Activated naive CD4-positive, alpha-beta T cell treated with anti-CD3 and anti-CD28 coated beads, Interleukin-2, amount 50 U/mL, for 24 hours (primary cell): Measurements from ENCODE around the gene CA11.
"Not testable (repeated sequence)": the region's sequence is repeated elsewhere in the genome, so short reads cannot be mapped to it uniquely, and the experiment has no call there.

Experiments used
- H3K27ac Mint-ChIP-seq: one replicate; pipeline ENCODE4 v1.8.0; 2021; ENCODE audit warnings: mild to moderate bottlenecking, mixed read lengths
- H3K27me3 Mint-ChIP-seq: one replicate; pipeline ENCODE4 v1.8.0; 2021; ENCODE audit warnings: mixed read lengths
- H3K36me3 Mint-ChIP-seq: one replicate; pipeline ENCODE4 v1.8.0; 2021; ENCODE audit warnings: mixed read lengths
- H3K4me1 Mint-ChIP-seq: one replicate; pipeline ENCODE4 v1.8.0; 2021; ENCODE audit warnings: mixed read lengths
- H3K4me3 Mint-ChIP-seq: one replicate; pipeline ENCODE4 v1.8.0; 2021; ENCODE audit warnings: mild to moderate bottlenecking, mixed read lengths
- H3K9me3 Mint-ChIP-seq: one replicate; pipeline ENCODE4 v1.8.0; 2021; ENCODE audit warnings: mixed read lengths

Gene CA11

GRCh38 chr19:48637449-48637947, 8.5 kb downstream of the CA11 start:
- H3K4me3 Mint-ChIP-seq, result peak overlapping the region; percentile 98
- no peaks in the 10 kb centered on the region for H3K9me3 Mint-ChIP-seq
- H3K36me3 Mint-ChIP-seq, result no peaks in the 10 kb centered on the region
- no peaks in the 10 kb centered on the region for H3K27me3 Mint-ChIP-seq
- H3K4me1 Mint-ChIP-seq, result peaks cover 43% of the 10 kb centered on the region
- H3K27ac Mint-ChIP-seq, result peak overlapping the region; percentile 100

DNA sequence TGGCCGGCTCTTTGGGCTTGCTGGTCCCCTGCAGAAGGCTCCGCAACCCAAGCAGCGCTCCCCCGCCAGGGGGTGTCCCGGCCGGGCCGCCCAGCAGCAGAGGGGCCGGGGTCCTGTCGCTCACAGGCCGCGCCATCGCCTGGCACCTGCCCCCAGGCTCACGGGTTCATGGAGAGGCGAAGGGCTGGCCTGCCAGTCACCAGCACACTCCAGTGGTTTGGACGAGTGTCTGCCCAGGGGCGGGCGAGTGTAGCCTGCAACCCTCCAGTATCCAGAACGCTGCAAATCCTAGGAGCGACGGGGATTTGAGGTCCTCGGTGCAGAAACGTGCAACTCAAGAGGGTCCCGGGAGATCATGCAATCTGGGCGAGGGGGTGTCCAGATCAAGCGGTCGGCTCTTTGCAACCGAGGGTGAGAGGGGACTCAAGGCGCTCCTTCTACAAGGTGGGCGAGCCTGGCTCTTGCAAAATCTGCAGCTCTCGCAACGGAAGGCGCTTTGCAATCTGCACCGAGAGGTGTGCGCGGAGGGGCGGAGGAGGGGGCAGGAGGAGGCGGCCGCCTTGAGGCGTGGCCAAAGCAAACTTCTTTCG, 9.0 kb downstream of the CA11 start, which contains the start of gene DBP:
DBP (minus strand) TSS at position 521 of the 590 bp plus-strand sequence; CDS start at position 136, 385 bp downstream.
- Mint-ChIP-seq H3K9me3 (no peaks in the 10 kb centered on the region), H3K4me1 (peaks cover 46% of the 10 kb centered on the region), H3K27ac (peak within 1 kb of the TSS; percentile 100), H3K27me3 (no peaks in the 10 kb centered on the region), H3K4me3 (peak within 1 kb of the TSS; percentile 98), H3K36me3 (no peaks in the 10 kb centered on the region)

DNA sequence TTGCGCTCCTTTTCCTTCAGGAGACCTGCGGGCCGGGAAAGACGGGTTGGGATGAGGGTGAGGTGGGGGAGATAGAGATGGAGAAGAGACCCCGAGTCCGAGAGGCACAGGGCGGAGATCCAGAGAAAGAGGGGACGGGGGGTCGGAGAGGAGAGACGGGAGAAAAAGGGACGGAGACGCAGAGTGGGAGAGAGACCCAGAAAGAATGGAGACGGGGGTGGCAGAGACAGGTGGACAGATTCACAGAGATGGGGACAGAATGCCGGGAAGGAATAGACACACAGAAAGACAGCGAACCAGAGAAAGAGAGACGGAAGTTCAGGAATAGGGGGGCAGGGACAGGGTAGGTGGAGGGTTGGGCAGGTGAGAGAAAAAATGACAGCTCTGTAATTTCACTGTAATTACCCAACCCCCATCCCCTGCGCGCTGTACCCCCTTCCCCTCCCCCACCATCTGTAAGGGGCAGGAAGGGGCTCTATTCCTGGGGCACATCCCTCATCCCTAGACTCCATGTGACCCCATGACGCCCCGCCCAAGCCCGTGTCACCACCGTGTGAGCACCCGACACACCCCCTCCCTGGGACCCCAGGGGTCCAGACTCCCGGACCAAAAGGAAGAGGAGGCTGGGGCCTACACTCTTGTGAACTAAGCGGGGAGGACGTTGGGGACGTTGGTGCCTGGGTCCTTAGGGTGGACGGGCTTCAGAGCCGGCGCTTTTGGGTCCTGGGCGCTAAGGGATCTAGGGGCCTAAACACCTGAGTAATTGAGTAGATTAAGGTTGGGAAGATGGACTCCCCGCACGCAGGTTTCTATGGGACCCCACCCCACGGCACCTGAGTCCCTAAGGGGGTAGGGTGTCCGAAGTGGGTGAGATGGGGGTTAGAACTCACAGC, 9.8 kb downstream of the CA11 start:
- H3K9me3 Mint-ChIP-seq, result no peaks in the 10 kb centered on the region
- H3K4me1 Mint-ChIP-seq, result peaks cover 49% of the 10 kb centered on the region
- peak overlapping the region; percentile 98 for H3K4me3 Mint-ChIP-seq
- no peaks in the 10 kb centered on the region for H3K27me3 Mint-ChIP-seq
- peak overlapping the region; percentile 97 for H3K27ac Mint-ChIP-seq
- H3K36me3 Mint-ChIP-seq, result no peaks in the 10 kb centered on the region

GRCh38 chr19:48635263-48635965, 10.6 kb downstream of the CA11 start:
- Mint-ChIP-seq H3K4me1 (peaks cover 49% of the 10 kb centered on the region), H3K9me3 (no peaks in the 10 kb centered on the region), H3K4me3 (peak overlapping the region; percentile 84), H3K36me3 (no peaks in the 10 kb centered on the region), H3K27me3 (no peaks in the 10 kb centered on the region), H3K27ac (peak overlapping the region; percentile 82)

DNA sequence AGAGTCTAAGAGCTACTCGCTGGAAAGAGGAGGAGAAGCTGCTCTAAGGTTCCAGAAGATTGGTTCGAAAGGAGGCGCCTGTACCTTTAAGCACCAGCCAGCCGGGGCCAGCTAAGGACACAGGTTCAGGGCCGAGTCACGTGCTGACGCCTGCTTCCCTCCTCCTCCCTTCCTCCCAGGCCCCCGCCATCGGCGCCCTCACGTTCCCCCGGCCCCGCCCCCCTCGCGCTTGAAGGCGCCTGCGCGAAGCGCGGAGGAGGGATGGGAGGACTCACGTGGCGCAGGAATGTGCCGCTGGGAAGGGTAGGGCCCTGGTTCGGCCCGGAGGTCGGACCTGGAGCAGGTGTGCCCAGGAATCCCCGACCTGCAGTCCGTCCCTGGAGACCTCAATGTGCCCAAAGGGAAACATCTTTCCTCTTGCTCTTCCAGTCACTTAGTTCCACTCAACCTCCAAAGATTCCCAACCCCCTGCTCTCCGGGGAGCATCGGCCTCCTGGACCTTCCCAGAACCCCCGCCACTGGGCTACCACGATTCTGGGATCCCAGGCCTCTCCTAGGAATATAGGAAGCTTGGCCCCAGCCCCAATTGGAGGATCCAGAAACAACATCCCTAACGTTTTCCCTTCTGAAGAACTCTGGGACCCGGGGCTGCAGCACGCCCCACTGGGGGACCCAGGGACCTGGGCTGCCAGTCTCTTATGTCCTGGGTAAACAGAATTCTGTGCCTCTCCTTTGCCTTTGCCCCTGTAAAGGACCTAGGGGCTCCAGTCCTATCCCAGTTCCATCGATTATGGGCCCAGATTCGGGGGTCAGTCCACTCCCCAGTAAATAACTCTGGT, 11.3 kb downstream of the CA11 start:
- H3K36me3 Mint-ChIP-seq, result no peaks in the 10 kb centered on the region
- H3K9me3 Mint-ChIP-seq, result no peaks in the 10 kb centered on the region
- H3K4me3 Mint-ChIP-seq, result peak overlapping the region; percentile 84
- H3K27ac Mint-ChIP-seq, result peak overlapping the region; percentile 82
- H3K4me1 Mint-ChIP-seq, result peaks cover 49% of the 10 kb centered on the region
- no peaks in the 10 kb centered on the region for H3K27me3 Mint-ChIP-seq

DNA sequence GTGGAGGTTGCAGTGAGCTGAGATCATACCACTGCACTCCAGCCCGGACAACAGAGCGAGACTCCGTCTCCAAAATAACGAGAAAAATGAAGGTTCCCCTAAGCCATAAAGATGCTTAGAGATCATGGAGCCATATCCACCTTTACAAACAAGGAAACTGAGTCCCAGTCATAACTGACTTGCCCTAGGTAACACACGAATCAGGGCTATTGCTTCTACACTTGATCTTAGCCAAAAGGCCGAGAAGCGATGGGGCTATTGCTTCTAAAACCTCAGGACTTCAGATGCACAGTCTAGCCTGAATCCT, 12.0 kb downstream of the CA11 start:
- Mint-ChIP-seq H3K9me3 (no peaks in the 10 kb centered on the region), H3K27me3 (no peaks in the 10 kb centered on the region), H3K4me3 (peak overlapping the region; percentile 84), H3K4me1 (peaks cover 45% of the 10 kb centered on the region), H3K36me3 (no peaks in the 10 kb centered on the region), H3K27ac (peak overlapping the region; percentile 82)

DNA sequence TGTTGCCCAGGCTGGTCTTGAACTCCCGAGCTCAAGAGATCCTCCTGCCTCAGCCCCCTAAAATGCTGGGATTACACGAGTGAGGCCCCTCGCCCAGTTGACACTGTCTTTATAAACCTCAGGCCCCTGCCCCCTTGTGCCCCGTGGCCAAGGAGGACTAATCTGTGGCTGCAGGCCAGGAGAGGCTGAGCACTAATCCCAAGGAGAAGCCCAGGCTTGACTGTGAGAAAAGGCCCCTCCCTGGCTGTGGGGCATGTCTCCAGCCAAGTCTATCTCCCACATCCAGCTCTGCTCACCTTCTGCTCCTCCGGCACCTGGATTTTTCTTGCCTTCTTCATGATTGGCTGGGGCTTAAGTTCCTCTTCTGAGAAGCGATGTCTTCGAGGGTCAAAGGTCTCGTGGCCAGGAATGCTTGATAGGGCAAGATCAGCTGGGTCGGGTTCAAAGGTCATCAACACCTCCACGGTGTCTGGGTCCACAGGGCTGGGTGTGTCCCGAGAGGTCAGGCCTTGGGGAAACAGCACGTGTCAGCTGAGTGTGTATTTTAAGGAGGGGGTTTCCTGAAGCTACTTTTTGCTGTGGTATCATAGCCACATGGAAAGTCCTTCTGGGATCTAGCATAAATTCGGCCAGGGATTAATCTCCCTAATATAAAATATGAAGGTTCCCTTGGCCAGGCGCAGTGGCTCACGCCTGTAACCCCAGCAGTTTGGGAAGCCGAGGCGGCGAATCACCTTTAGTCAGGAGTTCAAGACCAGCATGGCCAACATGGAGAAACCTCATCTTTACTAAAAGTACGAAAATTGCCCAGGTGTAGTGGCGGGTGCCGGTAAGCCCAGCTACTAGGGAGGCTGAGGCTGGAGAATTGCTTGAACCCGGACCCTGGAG, 12.6 kb downstream of the CA11 start:
- Mint-ChIP-seq H3K9me3 (no peaks in the 10 kb centered on the region), H3K4me1 (peaks cover 39% of the 10 kb centered on the region), H3K27ac (peak overlapping the region; percentile 82), H3K36me3 (peaks cover 3% of the 10 kb centered on the region), H3K4me3 (no peak overlapping the region), H3K27me3 (no peaks in the 10 kb centered on the region)

- H3K4me3 Mint-ChIP-seq, result no peak overlapping the region
- peaks cover 3% of the 10 kb centered on the region for H3K36me3 Mint-ChIP-seq
- no peak overlapping the region for H3K27ac Mint-ChIP-seq
- H3K27me3 Mint-ChIP-seq, result no peaks in the 10 kb centered on the region
- H3K9me3 Mint-ChIP-seq, result no peaks in the 10 kb centered on the region
- H3K4me1 Mint-ChIP-seq, result peaks cover 36% of the 10 kb centered on the region
Observed at GRCh38 chr19:48632692-48633147, 13.3 kb downstream of the CA11 start.

DNA sequence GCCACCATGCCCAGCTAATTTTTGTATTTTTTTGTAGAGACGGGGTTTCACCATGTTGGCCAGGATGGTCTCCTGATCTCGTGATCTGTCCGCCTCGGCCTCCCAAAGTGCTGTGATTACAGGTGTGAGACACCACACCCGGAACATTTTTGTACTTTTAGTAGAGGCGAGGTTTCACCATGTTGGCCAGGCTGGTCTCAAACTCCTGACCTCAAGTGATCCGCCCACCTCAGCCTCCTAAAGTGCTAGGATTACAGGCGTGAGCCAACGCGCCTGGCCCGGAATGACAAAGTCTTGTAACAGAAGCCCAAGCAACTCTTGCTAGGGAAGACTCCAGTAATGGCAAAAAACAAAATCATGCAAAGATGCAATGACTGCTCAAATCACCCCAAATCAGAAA, 13.7 kb downstream of the CA11 start:
- H3K27me3 Mint-ChIP-seq, H3K9me3 Mint-ChIP-seq, H3K27ac Mint-ChIP-seq, H3K36me3 Mint-ChIP-seq, H3K4me3 Mint-ChIP-seq: not testable (repeated sequence)
- peaks cover 36% of the 10 kb centered on the region for H3K4me1 Mint-ChIP-seq

DNA sequence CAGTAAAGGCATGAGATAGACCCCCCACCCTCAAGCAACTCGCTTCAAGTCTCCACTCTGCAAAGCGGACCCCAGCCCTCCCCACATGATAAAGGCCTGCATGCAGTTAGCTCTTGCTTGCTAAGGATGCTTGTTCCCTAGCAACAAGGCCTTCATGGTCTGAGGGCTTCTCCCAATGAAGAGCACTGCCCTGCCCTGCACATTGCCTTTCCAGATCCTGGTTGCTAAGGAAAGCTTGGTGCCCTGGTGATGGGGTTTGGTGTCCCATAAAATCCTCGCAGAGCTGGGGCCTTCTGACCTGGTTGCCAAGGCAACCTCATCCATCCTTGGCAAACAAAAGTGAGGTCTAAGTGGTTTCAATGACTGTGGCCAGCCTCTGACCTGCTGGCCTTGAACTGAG, 14.8 kb downstream of the CA11 start:
- Mint-ChIP-seq H3K27ac (no peak overlapping the region), H3K36me3 (peaks cover 3% of the 10 kb centered on the region), H3K4me3 (no peak overlapping the region), H3K4me1 (peaks cover 40% of the 10 kb centered on the region), H3K9me3 (no peaks in the 10 kb centered on the region), H3K27me3 (no peaks in the 10 kb centered on the region)

DNA sequence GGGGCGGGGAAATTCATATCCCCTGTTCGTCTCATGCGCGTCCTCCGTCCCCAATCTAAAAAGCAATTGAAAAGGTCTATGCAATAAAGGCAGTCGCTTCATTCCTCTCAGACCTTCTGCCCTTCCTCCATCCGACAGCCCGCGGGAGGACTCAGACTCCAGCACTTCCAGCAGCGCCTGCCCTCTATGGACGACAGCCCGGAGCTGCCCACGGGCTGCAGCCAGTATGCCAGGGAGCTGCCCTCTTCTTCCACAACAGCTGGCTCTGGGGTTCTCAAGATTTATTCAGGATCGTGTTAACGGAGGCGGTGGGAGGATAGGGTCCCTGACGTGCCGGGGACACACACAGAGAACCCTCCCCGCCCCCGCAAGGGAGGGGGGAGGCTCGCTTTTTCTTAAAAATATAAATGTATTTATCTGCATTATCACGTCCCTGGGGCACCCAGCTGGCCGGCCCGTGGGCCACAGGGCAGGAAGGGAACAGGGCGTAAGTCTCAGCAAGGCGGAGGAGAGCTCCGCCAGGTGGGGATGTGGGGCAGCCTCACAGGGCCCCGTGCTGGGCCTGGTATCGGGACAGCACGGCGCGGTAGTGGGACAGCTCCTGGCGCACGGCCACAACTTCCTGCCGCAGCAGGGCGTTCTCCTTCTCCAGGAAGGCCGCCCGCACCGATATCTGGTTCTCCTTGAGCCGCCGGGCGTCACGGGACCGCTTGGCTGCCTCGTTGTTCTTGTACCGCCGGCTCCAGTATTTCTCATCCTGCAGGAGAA, 15.5 kb downstream of the CA11 start:
- no peaks in the 10 kb centered on the region for H3K9me3 Mint-ChIP-seq
- H3K4me3 Mint-ChIP-seq, result no peak overlapping the region
- peaks cover 37% of the 10 kb centered on the region for H3K4me1 Mint-ChIP-seq
- H3K27ac Mint-ChIP-seq, result no peak overlapping the region
- peaks cover 3% of the 10 kb centered on the region for H3K36me3 Mint-ChIP-seq
- H3K27me3 Mint-ChIP-seq, result no peaks in the 10 kb centered on the region

GRCh38 chr19:48629599-48630295, 16.2 kb downstream of the CA11 start:
- Mint-ChIP-seq H3K27me3 (no peaks in the 10 kb centered on the region), H3K36me3 (peaks cover 3% of the 10 kb centered on the region), H3K4me3 (no peak overlapping the region), H3K9me3 (no peaks in the 10 kb centered on the region), H3K4me1 (peaks cover 38% of the 10 kb centered on the region), H3K27ac (no peak overlapping the region)

DNA sequence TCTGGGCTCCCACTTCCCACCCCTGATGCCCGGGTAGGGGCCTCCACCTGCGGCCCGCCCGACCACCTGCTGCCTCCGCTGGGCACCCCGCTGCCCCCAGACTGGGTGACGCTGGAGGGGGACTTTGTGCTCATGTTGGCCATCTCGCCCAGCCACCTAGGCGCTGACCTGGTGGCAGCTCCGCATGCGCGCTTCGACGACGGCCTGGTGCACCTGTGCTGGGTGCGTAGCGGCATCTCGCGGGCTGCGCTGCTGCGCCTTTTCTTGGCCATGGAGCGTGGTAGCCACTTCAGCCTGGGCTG, 16.7 kb downstream of the CA11 start:
- Mint-ChIP-seq H3K4me1 (peaks cover 38% of the 10 kb centered on the region), H3K27me3 (no peaks in the 10 kb centered on the region), H3K36me3 (peaks cover 3% of the 10 kb centered on the region), H3K27ac (no peak overlapping the region), H3K4me3 (no peak overlapping the region), H3K9me3 (no peaks in the 10 kb centered on the region)
